ENCODE measurements around the gene UGP2. TPM values are rescaled to one million over a fixed set of nuclear protein-coding genes. Genes with fewer than 3 reads are reported as not detected.

Gene UGP2
- total and polyA plus RNA-seq, 10 of the 15 experiments (the other 5 are each of a cell fraction or from before 2014, with no cell fraction given) = 40.8 to 98.3 (median 76.1) TPM

DNA sequence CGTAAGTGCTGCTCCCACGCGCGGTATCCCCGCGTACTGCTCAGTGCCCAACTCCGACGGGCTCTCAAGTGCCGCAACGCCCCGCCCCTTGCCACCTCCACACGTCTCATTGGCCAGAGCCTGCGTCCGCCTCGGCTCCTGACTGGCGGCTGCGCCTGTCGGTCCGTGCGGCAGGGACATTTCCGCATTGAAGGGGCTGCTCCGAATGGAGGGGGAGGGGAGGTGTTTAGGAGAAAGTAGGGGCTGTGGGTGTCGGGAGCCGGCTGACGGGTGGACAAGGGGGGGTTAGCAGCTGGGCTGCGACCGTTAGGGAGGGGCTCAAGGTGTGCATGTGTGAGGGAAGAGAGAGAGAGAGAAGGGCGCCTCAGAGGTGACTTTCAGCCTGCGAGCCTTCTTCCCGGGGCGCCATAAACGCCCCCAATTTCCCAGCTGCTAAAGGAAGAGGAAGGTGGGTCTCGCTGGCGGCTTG is 877 bp upstream of the UGP2 start (continued):
- TF ChIP-seq WRNIP1 (IDR thresholded peaks at IDR 0.05; ENCODE audit: borderline replicate concordance, low read depth, low read length) (no peak), BCL11A (IDR thresholded peaks at IDR 0.05; ENCODE audit: low read depth, low read length) (no peak), SMARCA5 (IDR thresholded peaks at IDR 0.05) (no peak), POLR2A (IDR thresholded peaks at IDR 0.05; ENCODE audit: low read depth, low read length) (peak; percentile 97), HCFC1 (IDR thresholded peaks at IDR 0.05; ENCODE audit: low read length) (peak; percentile 40), RB1 (IDR thresholded peaks at IDR 0.05; ENCODE audit: borderline replicate concordance) (no peak; the same call in 1 of the 2 replicates), EP300 (IDR thresholded peaks at IDR 0.05; ENCODE audit: borderline replicate concordance in 1 of 2, control insufficient read depth in 1 of 2, low read depth in 2 of 2, low read length in 2 of 2) (no peak), HDAC6 (IDR thresholded peaks at IDR 0.05; ENCODE audit: unreplicated experiment) (no peak), ZNF274 (IDR thresholded peaks at IDR 0.05; ENCODE audit: insufficient read depth, insufficient read length) (no peak), EZH2 (IDR thresholded peaks at IDR 0.05; ENCODE audit: borderline replicate concordance, control insufficient read depth, low read depth, low read length) (no peak)
- TF ChIP-seq, protein P1, sequence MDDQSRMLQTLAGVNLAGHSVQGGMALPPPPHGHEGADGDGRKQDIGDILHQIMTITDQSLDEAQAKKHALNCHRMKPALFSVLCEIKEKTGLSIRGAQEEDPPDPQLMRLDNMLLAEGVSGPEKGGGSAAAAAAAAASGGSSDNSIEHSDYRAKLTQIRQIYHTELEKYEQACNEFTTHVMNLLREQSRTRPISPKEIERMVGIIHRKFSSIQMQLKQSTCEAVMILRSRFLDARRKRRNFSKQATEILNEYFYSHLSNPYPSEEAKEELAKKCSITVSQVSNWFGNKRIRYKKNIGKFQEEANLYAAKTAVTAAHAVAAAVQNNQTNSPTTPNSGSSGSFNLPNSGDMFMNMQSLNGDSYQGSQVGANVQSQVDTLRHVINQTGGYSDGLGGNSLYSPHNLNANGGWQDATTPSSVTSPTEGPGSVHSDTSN (IDR thresholded peaks at IDR 0.05; ENCODE audit: insufficient replicate concordance, low read depth, low read length) = peak; percentile 100
- TF ChIP-seq, protein P2, sequence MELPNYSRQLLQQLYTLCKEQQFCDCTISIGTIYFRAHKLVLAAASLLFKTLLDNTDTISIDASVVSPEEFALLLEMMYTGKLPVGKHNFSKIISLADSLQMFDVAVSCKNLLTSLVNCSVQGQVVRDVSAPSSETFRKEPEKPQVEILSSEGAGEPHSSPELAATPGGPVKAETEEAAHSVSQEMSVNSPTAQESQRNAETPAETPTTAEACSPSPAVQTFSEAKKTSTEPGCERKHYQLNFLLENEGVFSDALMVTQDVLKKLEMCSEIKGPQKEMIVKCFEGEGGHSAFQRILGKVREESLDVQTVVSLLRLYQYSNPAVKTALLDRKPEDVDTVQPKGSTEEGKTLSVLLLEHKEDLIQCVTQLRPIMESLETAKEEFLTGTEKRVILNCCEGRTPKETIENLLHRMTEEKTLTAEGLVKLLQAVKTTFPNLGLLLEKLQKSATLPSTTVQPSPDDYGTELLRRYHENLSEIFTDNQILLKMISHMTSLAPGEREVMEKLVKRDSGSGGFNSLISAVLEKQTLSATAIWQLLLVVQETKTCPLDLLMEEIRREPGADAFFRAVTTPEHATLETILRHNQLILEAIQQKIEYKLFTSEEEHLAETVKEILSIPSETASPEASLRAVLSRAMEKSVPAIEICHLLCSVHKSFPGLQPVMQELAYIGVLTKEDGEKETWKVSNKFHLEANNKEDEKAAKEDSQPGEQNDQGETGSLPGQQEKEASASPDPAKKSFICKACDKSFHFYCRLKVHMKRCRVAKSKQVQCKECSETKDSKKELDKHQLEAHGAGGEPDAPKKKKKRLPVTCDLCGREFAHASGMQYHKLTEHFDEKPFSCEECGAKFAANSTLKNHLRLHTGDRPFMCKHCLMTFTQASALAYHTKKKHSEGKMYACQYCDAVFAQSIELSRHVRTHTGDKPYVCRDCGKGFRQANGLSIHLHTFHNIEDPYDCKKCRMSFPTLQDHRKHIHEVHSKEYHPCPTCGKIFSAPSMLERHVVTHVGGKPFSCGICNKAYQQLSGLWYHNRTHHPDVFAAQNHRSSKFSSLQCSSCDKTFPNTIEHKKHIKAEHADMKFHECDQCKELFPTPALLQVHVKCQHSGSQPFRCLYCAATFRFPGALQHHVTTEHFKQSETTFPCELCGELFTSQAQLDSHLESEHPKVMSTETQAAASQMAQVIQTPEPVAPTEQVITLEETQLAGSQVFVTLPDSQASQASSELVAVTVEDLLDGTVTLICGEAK (IDR thresholded peaks at IDR 0.05; ENCODE audit: borderline replicate concordance) = no peak; the same call in 1 of the 2 replicates
- TF ChIP-seq, protein P3, sequence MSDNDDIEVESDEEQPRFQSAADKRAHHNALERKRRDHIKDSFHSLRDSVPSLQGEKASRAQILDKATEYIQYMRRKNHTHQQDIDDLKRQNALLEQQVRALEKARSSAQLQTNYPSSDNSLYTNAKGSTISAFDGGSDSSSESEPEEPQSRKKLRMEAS (IDR thresholded peaks at IDR 0.05; ENCODE audit: low read depth, low read length) = peak; percentile 72
- TF ChIP-seq, protein P4, sequence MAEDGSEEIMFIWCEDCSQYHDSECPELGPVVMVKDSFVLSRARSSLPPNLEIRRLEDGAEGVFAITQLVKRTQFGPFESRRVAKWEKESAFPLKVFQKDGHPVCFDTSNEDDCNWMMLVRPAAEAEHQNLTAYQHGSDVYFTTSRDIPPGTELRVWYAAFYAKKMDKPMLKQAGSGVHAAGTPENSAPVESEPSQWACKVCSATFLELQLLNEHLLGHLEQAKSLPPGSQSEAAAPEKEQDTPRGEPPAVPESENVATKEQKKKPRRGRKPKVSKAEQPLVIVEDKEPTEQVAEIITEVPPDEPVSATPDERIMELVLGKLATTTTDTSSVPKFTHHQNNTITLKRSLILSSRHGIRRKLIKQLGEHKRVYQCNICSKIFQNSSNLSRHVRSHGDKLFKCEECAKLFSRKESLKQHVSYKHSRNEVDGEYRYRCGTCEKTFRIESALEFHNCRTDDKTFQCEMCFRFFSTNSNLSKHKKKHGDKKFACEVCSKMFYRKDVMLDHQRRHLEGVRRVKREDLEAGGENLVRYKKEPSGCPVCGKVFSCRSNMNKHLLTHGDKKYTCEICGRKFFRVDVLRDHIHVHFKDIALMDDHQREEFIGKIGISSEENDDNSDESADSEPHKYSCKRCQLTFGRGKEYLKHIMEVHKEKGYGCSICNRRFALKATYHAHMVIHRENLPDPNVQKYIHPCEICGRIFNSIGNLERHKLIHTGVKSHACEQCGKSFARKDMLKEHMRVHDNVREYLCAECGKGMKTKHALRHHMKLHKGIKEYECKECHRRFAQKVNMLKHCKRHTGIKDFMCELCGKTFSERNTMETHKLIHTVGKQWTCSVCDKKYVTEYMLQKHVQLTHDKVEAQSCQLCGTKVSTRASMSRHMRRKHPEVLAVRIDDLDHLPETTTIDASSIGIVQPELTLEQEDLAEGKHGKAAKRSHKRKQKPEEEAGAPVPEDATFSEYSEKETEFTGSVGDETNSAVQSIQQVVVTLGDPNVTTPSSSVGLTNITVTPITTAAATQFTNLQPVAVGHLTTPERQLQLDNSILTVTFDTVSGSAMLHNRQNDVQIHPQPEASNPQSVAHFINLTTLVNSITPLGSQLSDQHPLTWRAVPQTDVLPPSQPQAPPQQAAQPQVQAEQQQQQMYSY (CRISPR knock-in tag; IDR thresholded peaks at IDR 0.05) = no peak
- TF ChIP-seq, protein P5, sequence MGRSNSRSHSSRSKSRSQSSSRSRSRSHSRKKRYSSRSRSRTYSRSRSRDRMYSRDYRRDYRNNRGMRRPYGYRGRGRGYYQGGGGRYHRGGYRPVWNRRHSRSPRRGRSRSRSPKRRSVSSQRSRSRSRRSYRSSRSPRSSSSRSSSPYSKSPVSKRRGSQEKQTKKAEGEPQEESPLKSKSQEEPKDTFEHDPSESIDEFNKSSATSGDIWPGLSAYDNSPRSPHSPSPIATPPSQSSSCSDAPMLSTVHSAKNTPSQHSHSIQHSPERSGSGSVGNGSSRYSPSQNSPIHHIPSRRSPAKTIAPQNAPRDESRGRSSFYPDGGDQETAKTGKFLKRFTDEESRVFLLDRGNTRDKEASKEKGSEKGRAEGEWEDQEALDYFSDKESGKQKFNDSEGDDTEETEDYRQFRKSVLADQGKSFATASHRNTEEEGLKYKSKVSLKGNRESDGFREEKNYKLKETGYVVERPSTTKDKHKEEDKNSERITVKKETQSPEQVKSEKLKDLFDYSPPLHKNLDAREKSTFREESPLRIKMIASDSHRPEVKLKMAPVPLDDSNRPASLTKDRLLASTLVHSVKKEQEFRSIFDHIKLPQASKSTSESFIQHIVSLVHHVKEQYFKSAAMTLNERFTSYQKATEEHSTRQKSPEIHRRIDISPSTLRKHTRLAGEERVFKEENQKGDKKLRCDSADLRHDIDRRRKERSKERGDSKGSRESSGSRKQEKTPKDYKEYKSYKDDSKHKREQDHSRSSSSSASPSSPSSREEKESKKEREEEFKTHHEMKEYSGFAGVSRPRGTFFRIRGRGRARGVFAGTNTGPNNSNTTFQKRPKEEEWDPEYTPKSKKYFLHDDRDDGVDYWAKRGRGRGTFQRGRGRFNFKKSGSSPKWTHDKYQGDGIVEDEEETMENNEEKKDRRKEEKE (IDR thresholded peaks at IDR 0.05) = no peak
- TF ChIP-seq, protein P6, sequence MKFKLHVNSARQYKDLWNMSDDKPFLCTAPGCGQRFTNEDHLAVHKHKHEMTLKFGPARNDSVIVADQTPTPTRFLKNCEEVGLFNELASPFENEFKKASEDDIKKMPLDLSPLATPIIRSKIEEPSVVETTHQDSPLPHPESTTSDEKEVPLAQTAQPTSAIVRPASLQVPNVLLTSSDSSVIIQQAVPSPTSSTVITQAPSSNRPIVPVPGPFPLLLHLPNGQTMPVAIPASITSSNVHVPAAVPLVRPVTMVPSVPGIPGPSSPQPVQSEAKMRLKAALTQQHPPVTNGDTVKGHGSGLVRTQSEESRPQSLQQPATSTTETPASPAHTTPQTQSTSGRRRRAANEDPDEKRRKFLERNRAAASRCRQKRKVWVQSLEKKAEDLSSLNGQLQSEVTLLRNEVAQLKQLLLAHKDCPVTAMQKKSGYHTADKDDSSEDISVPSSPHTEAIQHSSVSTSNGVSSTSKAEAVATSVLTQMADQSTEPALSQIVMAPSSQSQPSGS (IDR thresholded peaks at IDR 0.05; ENCODE audit: low read length) = no peak
